Lung (tissue), 12 donors: ENCODE measurements around the gene NLRX1. TPM values are rescaled to one million over a fixed set of nuclear protein-coding genes. Genes with fewer than 3 reads are reported as not detected.

ENCODE experiments used
- ATAC-seq: fragments of 200-7000 bp; cut with Tn5 transposase; one replicate; pipeline ENCODE4 v1.9.1; 2020; ENCODE audit warnings: moderate number of reproducible peaks; ENCODE audit not compliant: insufficient read depth, low FRiP score
- DNase-seq, 3 donors: peaks; one replicate each; pipeline ENCODE4 v3.0.0-alpha.2; 2013 to 2017
- H3K27ac ChIP-seq, 2 donors: one replicate each; pipeline ENCODE4 v1.5.1; 2013; ENCODE audit warnings: mild to moderate bottlenecking in 2 of 2, moderate library complexity in 2 of 2, control low read depth in 1 of 2, inconsistent platforms in 1 of 2, low read depth in 1 of 2, low read length in 1 of 2
- H3K27me3 ChIP-seq, 3 donors: one replicate each; pipeline ENCODE4 v1.5.1; 2013; ENCODE audit warnings: low read length in 2 of 3; ENCODE audit not compliant: control insufficient read depth in 3 of 3, insufficient read depth in 3 of 3
- H3K36me3 ChIP-seq, 4 donors: one replicate each; pipeline ENCODE4 v1.5.1; 2013; ENCODE audit warnings: low read length in 4 of 4, mild to moderate bottlenecking in 1 of 4, moderate library complexity in 1 of 4; ENCODE audit not compliant: control insufficient read depth in 4 of 4, insufficient read depth in 4 of 4
- H3K4me1 ChIP-seq, 5 donors: one replicate each; pipeline ENCODE4 v1.5.1; 2013; ENCODE audit warnings: low read length in 5 of 5, mild to moderate bottlenecking in 2 of 5, moderate library complexity in 1 of 5; ENCODE audit not compliant: control insufficient read depth in 5 of 5, insufficient read depth in 5 of 5
- H3K4me3 ChIP-seq: one replicate; pipeline ENCODE4 v1.5.1; 2013; ENCODE audit warnings: mild to moderate bottlenecking, control low read depth, moderate library complexity
- H3K9ac ChIP-seq, 2 donors: one replicate each; pipeline ENCODE4 v1.5.1; 2013; ENCODE audit warnings: low read length in 2 of 2, control low read depth in 1 of 2; ENCODE audit not compliant: insufficient read depth in 1 of 2
- H3K9me3 ChIP-seq, 4 donors: one replicate each; pipeline ENCODE4 v1.5.1; 2013; ENCODE audit warnings: low read length in 3 of 4, mild to moderate bottlenecking in 1 of 4, moderate library complexity in 1 of 4; ENCODE audit not compliant: control insufficient read depth in 4 of 4, insufficient read depth in 3 of 4
- CTCF ChIP-seq: IDR thresholded peaks from 2 replicates; pipeline ENCODE4 v1.5.1; 2012; ENCODE audit warnings: mild to moderate bottlenecking; ENCODE audit errors: control extremely low read depth, extremely low read depth
- WGBS, 2 donors: extraction: QIAGEN DNeasy Blood & Tissue Kit; methylation state at CpG; one replicate each; pipeline ENCODE4 v1.1.7; 2013; 5-methylcytosine and 5-hydroxymethylcytosine counted together
- polyA plus RNA-seq, 2 donors: library from polyadenylated mRNA; stranded (reverse); fragments of 200-250 nt; gene quantifications; one replicate each; pipeline ENCODE4 v1.2.1, GENCODE V29; 2013
- total RNA-seq, 2 donors: library from RNA; depleted of rRNA in 1 of 2; stranded (reverse); fragments of >200 nt in 1 of 2; gene quantifications; one replicate each; pipeline ENCODE4 v1.2.1, GENCODE V29; 2014 to 2021
- donor health status: control.
- donor health status: control.
- donor health status: Bipolar disorder and iron deficiency.
- donor health status: healthy.
- donor health status: DM: yes; HTN: yes; CAD: no.

The NLRX1 gene
- total and polyA plus RNA-seq, 4 donors = 5.1 to 22.6 (median 11.6) TPM

- no peak for ATAC-seq
- 16 to 19% methylated on average over 7 of the region's 7 CpGs for WGBS, 2 donors
- H3K9ac ChIP-seq = no peak overlapping the region
- H3K4me1 ChIP-seq = peaks cover 0 to 12% (median 5%) of the 10 kb centered on the region in 5 donors
- DNase-seq = peak; percentile 66 to 70 (median 67)
- H3K9me3 ChIP-seq = peaks cover 0 to 1% (median 0%) of the 10 kb centered on the region in 4 donors
- no peak overlapping the region for H3K27ac ChIP-seq
- peaks cover 0 to 25% (median 12%) of the 10 kb centered on the region in 3 donors for H3K27me3 ChIP-seq
- H3K4me3 ChIP-seq = no peak overlapping the region
- peak; percentile 39 for TF ChIP-seq CTCF
- no peaks in the 10 kb centered on the region for H3K36me3 ChIP-seq
Observed at GRCh38 chr11:119144825-119145486, 23.6 kb upstream of the NLRX1 start.

DNA sequence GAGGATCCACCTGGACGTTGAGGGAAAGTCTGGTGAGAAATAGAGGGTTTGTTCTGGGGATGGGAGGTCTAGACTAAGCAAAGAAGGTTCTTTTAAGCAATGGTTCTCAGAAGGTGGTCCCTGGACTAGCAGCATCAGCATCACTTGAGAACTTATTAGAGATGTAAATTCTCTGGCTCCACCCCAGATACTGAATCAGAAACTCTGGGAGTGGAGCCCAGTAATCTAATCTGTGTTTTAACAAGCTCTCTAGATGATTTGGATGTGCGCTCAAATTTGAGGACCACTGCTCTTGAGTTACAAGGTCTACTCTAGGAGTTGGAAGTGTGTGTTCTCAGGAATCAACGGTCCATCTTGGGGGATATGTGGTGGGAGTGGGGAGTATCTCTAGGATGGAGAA lies 23.0 kb upstream of the NLRX1 start:
- DNase-seq (no peak), ATAC-seq (no peak)
- Histone ChIP-seq H3K9me3 (peaks cover 0 to 1% (median 0%) of the 10 kb centered on the region in 4 donors), H3K4me1 (peaks cover 0 to 15% (median 5%) of the 10 kb centered on the region in 5 donors), H3K27me3 (peaks cover 0 to 31% (median 12%) of the 10 kb centered on the region in 3 donors), H3K4me3 (no peak overlapping the region), H3K36me3 (no peaks in the 10 kb centered on the region), H3K9ac (no peak overlapping the region), H3K27ac (no peak overlapping the region)
- 51 to 57% methylated on average over 3 of the region's 3 CpGs for WGBS, 2 donors
- TF ChIP-seq CTCF = no peak

DNA sequence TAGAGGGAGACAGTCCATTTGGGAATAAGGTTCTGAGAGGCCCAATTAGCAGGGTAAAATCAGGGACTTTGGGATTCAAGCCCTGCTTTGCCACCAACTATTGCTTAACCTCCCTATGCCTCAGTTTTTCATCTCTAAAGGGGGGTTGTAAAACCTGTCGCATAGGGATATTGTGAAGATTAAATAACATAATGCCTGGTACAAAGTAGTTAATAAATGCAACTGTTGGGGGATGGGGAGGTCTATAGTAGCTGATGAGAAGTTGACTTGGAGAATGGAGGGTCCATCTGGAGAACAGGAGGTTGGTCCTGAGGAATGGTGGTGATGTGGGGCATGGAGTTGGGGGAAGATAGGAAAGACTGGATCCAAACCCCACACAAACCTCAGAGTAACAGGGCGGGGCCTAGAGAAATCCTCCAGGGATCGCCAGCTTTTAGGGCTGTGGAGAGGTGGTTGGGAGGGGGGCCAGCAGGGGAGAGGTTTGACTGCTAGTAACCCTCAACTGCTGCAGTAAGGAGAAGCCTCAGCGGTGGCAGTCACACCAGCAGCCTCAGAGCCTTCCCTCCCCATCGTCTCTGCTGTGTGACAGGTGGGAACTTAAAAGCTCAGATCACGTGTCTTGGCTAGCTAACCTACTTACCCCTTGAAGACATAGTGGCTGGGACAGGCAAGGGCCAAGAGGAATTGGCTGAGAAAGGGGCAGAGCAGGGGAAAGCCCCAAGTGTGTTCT lies 20.8 kb upstream of the NLRX1 start:
- Histone ChIP-seq H3K36me3 (no peaks in the 10 kb centered on the region), H3K4me3 (no peak overlapping the region), H3K27ac (no peak overlapping the region), H3K4me1 (peaks cover 0 to 15% (median 5%) of the 10 kb centered on the region in 5 donors), H3K9me3 (peaks cover 0 to 1% (median 0%) of the 10 kb centered on the region in 4 donors), H3K9ac (no peak overlapping the region), H3K27me3 (peaks cover 0 to 34% (median 12%) of the 10 kb centered on the region in 3 donors)
- ATAC-seq (no peak), DNase-seq (no peak)
- WGBS, 2 donors = 56 to 61% methylated on average over 6 of the region's 6 CpGs
- no peak for TF ChIP-seq CTCF
